Bone marrow (tissue), 2 donors: ENCODE data around the gene RAB30.

Source experiments
- DNase-seq, 2 donors: peaks; one replicate each; lab custom pipeline; 2025; lab: John Stamatoyannopoulos, UW

RAB30 gene

DNA sequence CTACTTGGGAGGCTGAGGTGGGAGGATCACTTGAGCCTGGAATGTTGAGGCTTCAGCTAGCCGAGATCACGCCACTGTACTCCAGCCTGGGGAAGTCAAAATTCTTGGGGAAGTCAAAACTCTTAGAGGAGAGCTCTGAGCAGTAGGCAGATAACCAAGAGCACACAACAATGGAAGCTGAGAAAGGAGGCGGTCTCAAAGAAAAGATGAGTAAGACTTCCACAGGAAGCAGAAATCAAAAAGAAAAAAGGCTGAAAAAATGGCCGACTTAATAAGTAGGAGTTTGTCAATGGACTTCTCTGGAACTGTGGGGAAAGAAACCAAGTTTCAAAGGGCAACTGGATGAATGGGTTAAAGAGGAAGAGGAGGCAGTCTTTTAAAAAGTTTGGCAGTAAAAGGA, 32.1 kb downstream of the RAB30 start:
- no peak for DNase-seq

DNA sequence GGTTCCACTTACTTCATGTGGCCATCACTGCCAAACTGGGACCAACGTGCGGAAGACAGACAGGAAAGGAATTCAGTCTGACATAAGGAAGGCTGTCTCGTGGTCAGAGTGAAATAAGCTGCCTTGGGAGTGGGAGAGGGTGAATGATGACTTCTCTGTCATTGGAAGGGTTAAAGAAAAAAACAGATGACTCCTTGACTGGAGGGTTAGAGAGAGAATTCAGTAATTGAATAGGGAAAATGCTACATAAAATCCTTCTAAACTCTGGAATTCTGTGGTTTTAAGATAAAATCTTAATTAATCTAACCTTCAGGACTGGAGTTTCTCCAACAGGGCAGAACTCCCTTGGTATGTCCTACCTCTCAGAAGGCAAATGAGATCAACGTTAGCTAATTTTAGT, 33.8 kb downstream of the RAB30 start:
- DNase-seq: no peak

GRCh38 chr11:83036701-83037100, 35.0 kb downstream of the RAB30 start:
- DNase-seq: no peak

- DNase-seq: no peak
These were observed 36.4 kb downstream of the RAB30 start for GRCh38 chr11:83035070-83035854.

DNA sequence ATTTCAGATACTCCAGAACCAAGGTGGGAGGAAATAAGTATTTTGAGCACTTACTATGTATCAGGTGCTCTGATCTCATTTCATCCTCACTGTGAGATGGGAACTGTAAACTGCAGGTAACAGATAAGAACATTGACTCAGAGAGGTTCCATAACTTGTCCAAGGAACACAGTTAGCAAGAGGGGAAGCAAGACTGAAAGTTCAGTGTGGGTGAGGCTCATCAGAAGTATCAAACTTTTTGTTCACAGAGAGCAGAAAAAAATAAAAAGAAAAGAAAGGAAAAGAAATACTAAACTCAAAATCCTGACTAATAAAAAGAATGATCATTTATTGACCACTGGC, 37.1 kb downstream of the RAB30 start:
- DNase-seq: no peak

GRCh38 chr11:83033972-83034672, 37.6 kb downstream of the RAB30 start:
- DNase-seq: no peak

DNA sequence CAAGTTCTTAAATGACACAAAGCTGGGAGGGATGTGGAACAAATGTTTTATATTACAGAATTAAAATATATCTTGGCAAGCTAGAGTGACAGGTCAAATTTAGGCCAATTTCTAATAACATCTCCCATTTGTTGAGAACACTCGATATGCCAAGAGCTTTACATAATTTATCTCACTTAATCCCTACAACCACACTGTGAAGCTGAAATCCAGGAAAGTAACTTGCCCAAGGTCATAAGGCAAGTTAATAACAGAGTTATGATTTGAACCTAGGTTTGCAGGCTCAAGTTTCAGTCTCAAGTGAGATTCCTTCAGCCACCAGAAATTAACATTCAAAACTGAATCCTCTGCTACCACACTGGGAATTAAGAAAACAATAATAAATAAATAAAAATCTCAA, 38.3 kb downstream of the RAB30 start:
- no peak for DNase-seq

DNA sequence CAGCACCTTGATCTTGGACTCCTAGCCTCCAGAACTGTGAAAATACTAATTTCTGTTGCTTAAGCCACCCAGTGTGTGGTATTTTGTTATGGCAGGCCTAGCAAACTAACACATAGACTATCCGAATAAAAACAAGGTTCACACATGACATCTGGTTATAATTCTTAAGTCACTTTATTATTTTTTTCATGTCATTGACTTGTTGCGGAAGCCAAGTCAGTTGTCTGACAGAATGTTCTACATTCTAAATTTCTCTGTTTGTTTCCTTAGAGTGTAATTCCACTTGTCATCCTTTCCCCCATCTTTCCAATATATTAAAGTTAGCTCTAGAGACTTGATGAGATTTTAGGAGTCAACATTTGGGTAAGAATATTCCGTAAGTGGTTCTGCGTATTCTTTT, 40.6 kb downstream of the RAB30 start:
- DNase-seq: no peak

- DNase-seq: no peak
These were observed 43.9 kb downstream of the RAB30 start for GRCh38 chr11:83027794-83028193.

GRCh38 chr11:83027289-83027688, 44.4 kb downstream of the RAB30 start:
- no peak for DNase-seq

DNA sequence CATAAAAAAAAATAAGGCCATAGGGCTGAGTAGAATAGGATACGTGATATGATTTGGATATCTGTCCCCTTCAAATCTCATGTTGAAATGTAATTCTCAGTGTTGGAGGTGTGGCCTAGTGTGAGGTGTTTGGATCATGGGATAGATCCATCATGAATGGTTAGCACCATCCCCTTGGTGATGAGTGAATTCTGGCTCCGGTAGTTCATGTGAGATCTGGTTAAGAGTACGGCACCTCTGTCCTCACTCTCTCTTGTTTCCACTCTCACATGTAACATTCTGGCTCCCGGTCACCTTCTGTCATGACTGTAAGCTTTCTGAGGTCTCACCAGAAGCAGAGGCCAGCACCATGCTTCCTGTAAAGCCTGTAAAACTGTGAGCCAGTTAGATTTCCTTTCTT, 45.5 kb downstream of the RAB30 start:
- DNase-seq: no peak

GRCh38 chr11:83025267-83025704, 46.4 kb downstream of the RAB30 start:
- DNase-seq: no peak

GRCh38 chr11:83024270-83024854, 47.3 kb downstream of the RAB30 start:
- DNase-seq: no peak

DNA sequence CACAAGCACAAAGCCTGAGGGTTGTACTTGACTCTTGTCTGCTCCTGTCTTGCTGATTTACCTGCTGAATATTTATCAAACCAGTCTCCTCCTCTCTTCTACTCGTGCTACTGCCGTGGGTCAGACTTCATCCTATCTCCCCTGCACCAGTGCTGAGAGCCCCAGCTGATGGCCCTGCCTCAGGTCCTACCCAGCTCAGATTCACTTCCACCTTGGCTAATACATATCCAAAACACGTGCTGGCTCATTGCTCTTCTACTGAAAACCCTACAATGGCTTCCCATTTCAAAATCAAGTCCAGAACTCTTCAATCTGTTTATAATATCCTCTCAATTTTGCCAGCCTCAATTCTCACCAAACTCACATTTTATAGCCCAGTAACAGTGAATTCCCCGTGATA, 48.3 kb downstream of the RAB30 start:
- DNase-seq: no peak

GRCh38 chr11:83021780-83022125, 49.9 kb downstream of the RAB30 start:
- DNase-seq: no peak

- no peak for DNase-seq
These were observed 50.5 kb downstream of the RAB30 start for GRCh38 chr11:83020942-83021779.

DNA sequence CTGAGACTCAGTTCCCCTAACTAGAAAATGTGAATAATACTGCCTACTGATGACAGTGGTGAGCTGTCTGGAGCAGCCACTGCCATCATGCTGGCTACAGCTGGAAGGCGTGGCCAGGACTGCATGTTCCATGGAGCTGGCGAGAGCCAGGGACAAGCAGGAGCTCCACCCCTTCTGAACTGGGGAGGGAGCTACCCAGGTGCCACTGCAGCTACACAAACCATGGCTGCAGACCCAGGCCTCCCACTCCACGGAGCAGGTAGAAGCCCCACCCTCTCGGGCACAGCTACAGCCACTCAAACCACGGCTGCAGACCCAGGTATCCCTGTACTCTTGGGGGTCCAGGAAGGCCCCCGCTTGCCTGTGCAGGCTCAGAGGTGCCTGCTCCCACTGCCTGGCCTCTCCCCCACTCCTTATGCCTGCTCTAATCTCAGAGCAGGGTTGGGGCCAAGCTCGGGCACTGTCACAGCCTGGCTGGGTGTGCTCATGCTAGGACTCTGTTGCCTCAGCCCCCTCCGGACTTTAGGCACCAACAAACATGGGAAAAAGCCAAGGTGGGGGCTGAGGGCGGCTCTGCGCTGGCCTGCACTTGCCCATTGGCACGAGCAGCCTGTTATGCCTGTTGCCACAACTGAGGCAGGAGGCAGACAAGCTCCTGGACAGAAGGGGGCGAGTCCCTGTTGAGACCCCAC, 51.7 kb downstream of the RAB30 start:
- no peak for DNase-seq

GRCh38 chr11:83014951-83015350, 56.7 kb downstream of the RAB30 start:
- no peak for DNase-seq

- DNase-seq: no peak
These were observed 59.3 kb downstream of the RAB30 start for GRCh38 chr11:83012168-83013067.

- no peak for DNase-seq
These were observed 60.1 kb downstream of the RAB30 start for GRCh38 chr11:83011333-83012167.
